Endothelial cell of umbilical vein (primary cell): ENCODE measurements around the gene MAN2B1. TPM values are rescaled to one million over a fixed set of nuclear protein-coding genes. Genes with fewer than 3 reads are reported as not detected.
A peak's percentile ranks its signal among the peaks of the same experiment; 100 is the strongest.

Experiments used
- BruUV-seq: library from RNA; stranded (reverse); fragments of 400-500 nt; replicated peaks from 2 replicates; lab custom pipeline; 2021; lab: Mats Ljungman, UMichigan
- CTCF ChIA-PET: fragments of 300-600, 350-600 bp; sonication (Branson Sonifier 250); formaldehyde crosslinking; loops from one replicate; lab custom pipeline; 2021; ENCODE audit warnings: antibody characterized with exemption, inconsistent platforms; lab: Charles Lee
- POLR2A ChIA-PET: fragments of 300-600, 350-600 bp; sonication (Branson Sonifier 250); formaldehyde crosslinking; loops from one replicate; lab custom pipeline; 2021; ENCODE audit warnings: antibody characterized with exemption, inconsistent platforms; lab: Charles Lee
- DNase-seq: peaks from one replicate; pipeline ENCODE4 v3.0.0-alpha.2; 2011; ENCODE audit warnings: low read depth, low spot score
- FAIRE-seq: peaks from 2 replicates; lab custom pipeline; 2011; peaks lifted over from hg19 to GRCh38; lab: Jason Lieb, UNC
- H2AFZ ChIP-seq: 2 replicates; pipeline ENCODE4 v1.6.0; 2012; ENCODE audit warnings: low read depth, low read length, control low read depth, inconsistent platforms
- H3K27ac ChIP-seq: 2 replicates; pipeline ENCODE4 v1.5.1; 2011; ENCODE audit warnings: low read depth, mild to moderate bottlenecking, control low read depth, low read length, moderate library complexity; ENCODE audit not compliant: insufficient read depth
- H3K27me3 ChIP-seq, 2 experiments: 2 replicates each; pipeline versions ENCODE4 v1.6.0 to v1.6.1; 2011; ENCODE audit warnings: low read length in 2 of 2, mixed read lengths in 1 of 2; ENCODE audit not compliant: control insufficient read depth in 2 of 2, insufficient read depth in 2 of 2
- H3K36me3 ChIP-seq, 2 experiments: 2 replicates in 1 of 2; 3 replicates in 1 of 2; pipeline ENCODE4 v1.5.1; 2011; ENCODE audit warnings: low read length in 2 of 2, mild to moderate bottlenecking in 1 of 2, moderate library complexity in 1 of 2; ENCODE audit not compliant: control insufficient read depth in 2 of 2, insufficient read depth in 2 of 2; ENCODE audit errors: extremely low read depth in 1 of 2
- H3K4me1 ChIP-seq: 3 replicates; pipeline ENCODE4 v1.5.1; 2011; ENCODE audit warnings: mild to moderate bottlenecking, low read length; ENCODE audit not compliant: control insufficient read depth, insufficient read depth; ENCODE audit errors: extremely low read depth
- H3K4me2 ChIP-seq: 2 replicates; pipeline ENCODE4 v1.6.1; 2011; ENCODE audit warnings: low read length, control low read depth, mixed read lengths; ENCODE audit not compliant: insufficient read depth
- H3K4me3 ChIP-seq, 3 experiments: fragments of 200-600 bp in 1 of 3; sonication (generic), shearing (Covaris generic) in 1 of 3; replicated peaks in 1 of 3; 2 replicates each; pipeline ENCODE4 v1.5.1; 2011 to 2016; ENCODE audit warnings: control low read depth in 3 of 3, low read length in 3 of 3, mild to moderate bottlenecking in 2 of 3, inconsistent platforms in 1 of 3, low read depth in 1 of 3, moderate library complexity in 1 of 3; ENCODE audit not compliant: insufficient read depth in 1 of 3
- H3K79me2 ChIP-seq: 2 replicates; pipeline ENCODE4 v1.6.0; 2012; ENCODE audit warnings: low read length, inconsistent platforms; ENCODE audit not compliant: control insufficient read depth, insufficient read depth
- H3K9ac ChIP-seq: replicated peaks from 2 replicates; pipeline ENCODE3; 2011; ENCODE audit warnings: low read length, control low read depth; ENCODE audit not compliant: insufficient read depth; ENCODE audit errors: extremely low read depth
- H3K9me1 ChIP-seq: replicated peaks from 3 replicates; pipeline ENCODE4 v1.6.0; 2011; ENCODE audit warnings: mild to moderate bottlenecking, low read length; ENCODE audit not compliant: control insufficient read depth, insufficient read depth; ENCODE audit errors: extremely low read depth
- H3K9me3 ChIP-seq: replicated peaks from 2 replicates; pipeline ENCODE4 v1.5.1; 2012; ENCODE audit warnings: low read length, inconsistent platforms; ENCODE audit not compliant: control insufficient read depth, insufficient read depth
- H4K20me1 ChIP-seq: replicated peaks from 2 replicates; pipeline ENCODE3; 2011; ENCODE audit warnings: mild to moderate bottlenecking, low read length; ENCODE audit not compliant: control insufficient read depth, insufficient read depth; ENCODE audit errors: extremely low read depth
- FOS ChIP-seq: IDR thresholded peaks from 2 replicates; pipeline ENCODE4 v1.6.1; 2011; ENCODE audit warnings: mild to moderate bottlenecking, low read length, moderate library complexity, borderline replicate concordance; ENCODE audit not compliant: insufficient read depth
- dilution Hi-C: fragments of 300-500 bp; cut with MboI; formaldehyde crosslinking; loops from one replicate; pipeline ENCODE4 v1.15.0; 2019; ENCODE audit warnings: low sequenced_read_pairs; ENCODE audit not compliant: extremely low pct_ligation_motif_present
- intact Hi-C: fragments of 100-400 bp; cut with micrococcal nuclease; formaldehyde crosslinking; loops from one replicate; pipeline ENCODE4 v1.10.0; 2022
- polyA plus RNA-seq, 4 experiments: library from polyadenylated mRNA; depleted of rRNA in 3 of 4; stranded (reverse) in 3 of 4; unstranded in 1 of 4; fragments of >200 nt; gene quantifications; 2 replicates each; pipeline versions ENCODE4 v1.2.1 to v1.2.3, GENCODE V29; 2011 to 2012; ENCODE audit warnings: missing spikeins in 1 of 4
- small RNA-seq: library from RNA; depleted of rRNA; stranded (forward); fragments of <200 nt; gene quantifications from one replicate; pipeline ENCODE3, GENCODE V24; 2012; ENCODE audit warnings: low replicate concordance, low read depth; ENCODE audit not compliant: insufficient read depth, insufficient read length
- total RNA-seq: library from RNA; stranded (reverse); gene quantifications from 2 replicates; pipeline ENCODE4 v1.2.3, GENCODE V29; 2021

MAN2B1 gene
- total and polyA plus RNA-seq, 2 donors (not counting 3 experiments of a cell fraction or from before 2014, with no cell fraction given) = 64.4 to 76.8 TPM

GRCh38 chr19:12596927-12597548 is 69.5 kb downstream of the MAN2B1 start:
- Histone ChIP-seq H2AFZ (no peak overlapping the region), H4K20me1 (no peaks in the 10 kb centered on the region), H3K79me2 (no peaks in the 10 kb centered on the region), H3K9me3 (no peaks in the 10 kb centered on the region), H3K9ac (no peak overlapping the region), H3K9me1 (no peaks in the 10 kb centered on the region), H3K4me1 (no peaks in the 10 kb centered on the region), H3K4me3 (no peak overlapping the region), H3K27me3 (no peaks in the 10 kb centered on the region), H3K4me2 (no peak overlapping the region), H3K27ac (no peak overlapping the region), H3K36me3 (peaks cover 0 to 2% of the 10 kb centered on the region in 2 experiments)
- ChIA-PET CTCF (interaction anchor here (1.3 kb wide), 1 partner anchor 43 kb away, joined by 3 read pairs; no protein-coding TSS in a partner anchor), POLR2A (no interaction called here)
- no peak for TF ChIP-seq FOS
- dilution Hi-C loops = no loop called here
- FAIRE-seq = no peak
- BruUV-seq = no TSS peak
- no peak for DNase-seq
- intact Hi-C loops = no loop called here

Small RNAs within 50 kb of the gene (small RNA-seq; reads per million reads assigned to genes)
- gene SNORD41 = 33.9 reads per million, percentile 88 among the genes with 10 or more reads in this experiment

Other genes starting within 250 kb of the MAN2B1 start
- gene ZNF443, start 225.7 kb downstream of the MAN2B1 start, total RNA-seq = 3.2 and 3.4 TPM in 2 replicates
- gene ZNF443, start 225.7 kb downstream of the MAN2B1 start, polyA plus RNA-seq = 0.48 and 0.65 TPM in 2 replicates
- 1.4 and 1.8 TPM in 2 replicates for gene ZNF709, start 181.9 kb downstream of the MAN2B1 start, total RNA-seq
- 0.65 and 1.0 TPM in 2 replicates for gene ZNF709, start 181.9 kb downstream of the MAN2B1 start, polyA plus RNA-seq
- gene ZNF564, start 115.3 kb downstream of the MAN2B1 start, total RNA-seq = 6.5 and 7.1 TPM in 2 replicates
- 1.0 and 1.5 TPM in 2 replicates for gene ZNF564, start 115.3 kb downstream of the MAN2B1 start, polyA plus RNA-seq
- 5.7 and 6.3 TPM in 2 replicates for gene ZNF490, start 55.9 kb downstream of the MAN2B1 start, total RNA-seq
- 0.89 and 1.4 TPM in 2 replicates for gene ZNF490, start 55.9 kb downstream of the MAN2B1 start, polyA plus RNA-seq
- 19.9 and 21.8 TPM in 2 replicates for gene ZNF791, start 55.8 kb downstream of the MAN2B1 start, total RNA-seq
- 6.4 and 8.3 TPM in 2 replicates for gene ZNF791, start 55.8 kb downstream of the MAN2B1 start, polyA plus RNA-seq
- 10.9 and 11.8 TPM in 2 replicates for gene WDR83, start 65 bp upstream of the MAN2B1 start, total RNA-seq
- gene WDR83, start 65 bp upstream of the MAN2B1 start, polyA plus RNA-seq = 10.5 and 11.0 TPM in 2 replicates
- 68.4 and 77.4 TPM in 2 replicates for gene DHPS, start 15.1 kb upstream of the MAN2B1 start, total RNA-seq
- gene DHPS, start 15.1 kb upstream of the MAN2B1 start, polyA plus RNA-seq = 80.6 and 90.1 TPM in 2 replicates
- not detected in 2 replicates for gene GNG14, start 21.3 kb upstream of the MAN2B1 start, total RNA-seq
- not detected in 2 replicates for gene GNG14, start 21.3 kb upstream of the MAN2B1 start, polyA plus RNA-seq
- gene FBXW9, start 29.9 kb upstream of the MAN2B1 start, total RNA-seq = 11.6 and 12.4 TPM in 2 replicates
- 19.3 and 26.4 TPM in 2 replicates for gene FBXW9, start 29.9 kb upstream of the MAN2B1 start, polyA plus RNA-seq
- 84.6 and 94.5 TPM in 2 replicates for gene TNPO2, start 57.2 kb upstream of the MAN2B1 start, total RNA-seq
- 98.8 and 104 TPM in 2 replicates for gene TNPO2, start 57.2 kb upstream of the MAN2B1 start, polyA plus RNA-seq
- gene TRIR, start 67.9 kb upstream of the MAN2B1 start, total RNA-seq = 208 and 213 TPM in 2 replicates
- 240 and 263 TPM in 2 replicates for gene TRIR, start 67.9 kb upstream of the MAN2B1 start, polyA plus RNA-seq
- 74.8 and 77.0 TPM in 2 replicates for gene GET3, start 70.8 kb upstream of the MAN2B1 start, total RNA-seq
- gene GET3, start 70.8 kb upstream of the MAN2B1 start, polyA plus RNA-seq = 197 and 217 TPM in 2 replicates
- not detected in 2 replicates for gene BEST2, start 85.0 kb upstream of the MAN2B1 start, total RNA-seq
- gene BEST2, start 85.0 kb upstream of the MAN2B1 start, polyA plus RNA-seq = not detected in 2 replicates
- gene HOOK2, start 108.8 kb upstream of the MAN2B1 start, total RNA-seq = 17.3 and 20.0 TPM in 2 replicates
- gene HOOK2, start 108.8 kb upstream of the MAN2B1 start, polyA plus RNA-seq = 7.6 and 8.0 TPM in 2 replicates
- 22.8 and 31.6 TPM in 2 replicates for gene JUNB, start 124.7 kb upstream of the MAN2B1 start, total RNA-seq
- gene JUNB, start 124.7 kb upstream of the MAN2B1 start, polyA plus RNA-seq = 72.9 and 74.4 TPM in 2 replicates
- gene PRDX2, start 135.1 kb upstream of the MAN2B1 start, total RNA-seq = 247 and 255 TPM in 2 replicates
- 490 and 492 TPM in 2 replicates for gene PRDX2, start 135.1 kb upstream of the MAN2B1 start, polyA plus RNA-seq
- gene THSD8, start 135.3 kb upstream of the MAN2B1 start, total RNA-seq = 13.2 and 15.9 TPM in 2 replicates
- 2.6 TPM in 1 of 2 replicates, not detected in the other for gene THSD8, start 135.3 kb upstream of the MAN2B1 start, polyA plus RNA-seq
- gene RNASEH2A, start 139.8 kb upstream of the MAN2B1 start, total RNA-seq = 25.6 and 28.5 TPM in 2 replicates
- gene RNASEH2A, start 139.8 kb upstream of the MAN2B1 start, polyA plus RNA-seq = 36.7 and 45.4 TPM in 2 replicates
- gene RTBDN, start 167.8 kb upstream of the MAN2B1 start, total RNA-seq = not detected in 2 replicates
- gene RTBDN, start 167.8 kb upstream of the MAN2B1 start, polyA plus RNA-seq = not detected in 2 replicates
- 0.13 and 0.69 TPM in 2 replicates for gene MAST1, start 171.8 kb upstream of the MAN2B1 start, total RNA-seq
- gene MAST1, start 171.8 kb upstream of the MAN2B1 start, polyA plus RNA-seq = 0.16 and 0.46 TPM in 2 replicates
- 31.3 and 34.8 TPM in 2 replicates for gene DNASE2, start 214.7 kb upstream of the MAN2B1 start, total RNA-seq
- 51.9 and 60.6 TPM in 2 replicates for gene DNASE2, start 214.7 kb upstream of the MAN2B1 start, polyA plus RNA-seq
- gene KLF1, start 220.5 kb upstream of the MAN2B1 start, total RNA-seq = not detected in 2 replicates
- not detected in 2 replicates for gene KLF1, start 220.5 kb upstream of the MAN2B1 start, polyA plus RNA-seq
- gene GCDH, start 224.4 kb upstream of the MAN2B1 start, total RNA-seq = 27.1 and 27.3 TPM in 2 replicates
- gene GCDH, start 224.4 kb upstream of the MAN2B1 start, polyA plus RNA-seq = 35.8 and 39.8 TPM in 2 replicates